Suprapubic skin (tissue), 4 donors: ENCODE results near the gene REV3L. TPM values are rescaled to one million over a fixed set of nuclear protein-coding genes. Genes with fewer than 3 reads are reported as not detected.
"Not testable (repeated sequence)": the region's sequence is repeated elsewhere in the genome, so short reads cannot be mapped to it uniquely, and the experiment has no call there.

Experiments
- DNase-seq, 2 donors: peaks; one replicate each; pipeline ENCODE4 v3.0.0-alpha.2; 2019; ENCODE audit warnings: low spot score in 2 of 2
- H3K27ac ChIP-seq: fragments of 200-600 bp; sonication (generic); one replicate; pipeline ENCODE4 v1.5.1; 2019
- H3K27me3 ChIP-seq: fragments of 200-600 bp; sonication (generic); one replicate; pipeline ENCODE4 v1.5.1; 2019
- H3K36me3 ChIP-seq: fragments of 200-600 bp; sonication (generic); one replicate; pipeline ENCODE4 v1.5.1; 2019
- H3K4me1 ChIP-seq: fragments of 200-600 bp; sonication (generic); one replicate; pipeline ENCODE4 v1.5.1; 2019
- H3K4me3 ChIP-seq: fragments of 200-600 bp; sonication (generic); one replicate; pipeline ENCODE4 v1.5.1; 2019; ENCODE audit warnings: mild to moderate bottlenecking
- H3K9me3 ChIP-seq: fragments of 200-600 bp; sonication (generic); one replicate; pipeline ENCODE4 v1.5.1; 2019
- EP300 ChIP-seq: sonication (generic); formaldehyde crosslinking; IDR thresholded peaks from one replicate; pipeline ENCODE4 v1.6.1; 2017; ENCODE audit warnings: antibody characterized with exemption
- POLR2A ChIP-seq, 2 donors: fragments of 450-650 bp; IDR thresholded peaks; one replicate each; pipeline ENCODE4 v1.6.1; 2017; ENCODE audit warnings: antibody characterized with exemption in 2 of 2, mild to moderate bottlenecking in 2 of 2, moderate library complexity in 2 of 2
- POLR2AphosphoS5 ChIP-seq, 3 donors: sonication (generic); formaldehyde crosslinking; IDR thresholded peaks; one replicate each; pipeline ENCODE4 v1.6.1; 2017; ENCODE audit warnings: antibody characterized with exemption in 3 of 3
- WGBS: methylation state at CpG from one replicate; pipeline ENCODE4 v1.1.5; 2018; 5-methylcytosine and 5-hydroxymethylcytosine counted together
- total RNA-seq, 4 donors: library from RNA; depleted of rRNA; stranded (reverse); fragments of >200 nt; gene quantifications; one replicate each; pipeline ENCODE4 v1.1.0, GENCODE V29; 2016
- TF ChIP-seq, protein P1 (sequence below), 2 donors: fragments of 200-600 bp in 1 of 2; fragments of 450-650 bp in 1 of 2; sonication (generic) in 1 of 2; IDR thresholded peaks; one replicate each; pipeline ENCODE4 v1.5.1; 2016 to 2019; ENCODE audit warnings: antibody characterized with exemption in 2 of 2, mild to moderate bottlenecking in 1 of 2, moderate library complexity in 1 of 2

Gene REV3L
- total RNA-seq, 4 donors from 2014 or later: 15.7 to 47.5 (median 21.5) TPM

DNA sequence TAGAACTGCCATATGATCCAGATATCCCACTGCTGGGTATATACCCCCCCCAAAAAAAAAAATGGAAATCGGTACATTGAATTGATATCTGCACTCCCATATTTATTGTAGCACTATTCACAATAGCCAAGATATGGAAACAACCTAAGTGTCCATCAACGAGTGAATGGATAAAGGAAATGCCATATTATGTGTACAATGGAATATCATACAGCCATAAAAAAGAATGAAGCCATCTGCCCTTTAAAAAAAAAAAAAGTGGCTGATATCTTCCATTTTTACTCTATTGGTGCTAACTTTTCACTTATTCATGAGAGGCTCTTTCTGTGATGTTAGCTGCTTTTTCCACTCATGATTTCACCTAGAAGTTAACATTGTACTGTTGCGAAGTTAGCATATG is 156.5 kb downstream of the REV3L start:
- no peak overlapping the region for H3K27ac ChIP-seq
- no peaks in the 10 kb centered on the region for H3K27me3 ChIP-seq
- TF ChIP-seq POLR2AphosphoS5 (IDR thresholded peaks at IDR 0.05) (no peak), POLR2A (IDR thresholded peaks at IDR 0.05) (no peak), EP300 (no peak)
- TF ChIP-seq, protein P1, sequence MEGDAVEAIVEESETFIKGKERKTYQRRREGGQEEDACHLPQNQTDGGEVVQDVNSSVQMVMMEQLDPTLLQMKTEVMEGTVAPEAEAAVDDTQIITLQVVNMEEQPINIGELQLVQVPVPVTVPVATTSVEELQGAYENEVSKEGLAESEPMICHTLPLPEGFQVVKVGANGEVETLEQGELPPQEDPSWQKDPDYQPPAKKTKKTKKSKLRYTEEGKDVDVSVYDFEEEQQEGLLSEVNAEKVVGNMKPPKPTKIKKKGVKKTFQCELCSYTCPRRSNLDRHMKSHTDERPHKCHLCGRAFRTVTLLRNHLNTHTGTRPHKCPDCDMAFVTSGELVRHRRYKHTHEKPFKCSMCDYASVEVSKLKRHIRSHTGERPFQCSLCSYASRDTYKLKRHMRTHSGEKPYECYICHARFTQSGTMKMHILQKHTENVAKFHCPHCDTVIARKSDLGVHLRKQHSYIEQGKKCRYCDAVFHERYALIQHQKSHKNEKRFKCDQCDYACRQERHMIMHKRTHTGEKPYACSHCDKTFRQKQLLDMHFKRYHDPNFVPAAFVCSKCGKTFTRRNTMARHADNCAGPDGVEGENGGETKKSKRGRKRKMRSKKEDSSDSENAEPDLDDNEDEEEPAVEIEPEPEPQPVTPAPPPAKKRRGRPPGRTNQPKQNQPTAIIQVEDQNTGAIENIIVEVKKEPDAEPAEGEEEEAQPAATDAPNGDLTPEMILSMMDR (IDR thresholded peaks at IDR 0.05): no peak
- no peaks in the 10 kb centered on the region for H3K9me3 ChIP-seq
- H3K4me3 ChIP-seq: no peak overlapping the region
- no peaks in the 10 kb centered on the region for H3K4me1 ChIP-seq
- DNase-seq: no peak
- WGBS: 97% methylated on average over 3 of the region's 3 CpGs
- H3K36me3 ChIP-seq: peaks cover 87% of the 10 kb centered on the region

DNA sequence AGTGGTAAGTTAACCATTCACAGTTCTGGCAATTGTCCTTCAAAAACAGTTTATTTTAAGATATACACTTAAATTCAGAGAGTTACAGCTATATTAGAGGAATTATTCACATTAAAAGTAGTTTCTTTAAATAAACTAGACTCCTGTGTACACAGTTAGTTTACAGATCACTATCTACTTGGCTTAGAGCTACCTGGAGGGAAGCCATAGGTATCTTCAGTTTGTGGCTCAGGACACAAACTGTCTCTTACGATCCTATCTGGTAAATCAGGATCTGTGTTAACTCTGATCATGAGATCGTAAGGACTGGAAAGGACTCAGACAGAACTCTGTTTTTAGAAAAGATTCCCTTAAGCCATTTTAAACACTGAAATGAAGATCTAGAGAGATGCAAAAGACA is 160.9 kb downstream of the REV3L start:
- no peak for DNase-seq
- WGBS: 64% methylated on average over 2 of the region's 2 CpGs
- Histone ChIP-seq H3K27ac (no peak overlapping the region), H3K4me3 (no peak overlapping the region), H3K4me1 (no peaks in the 10 kb centered on the region), H3K36me3 (peaks cover 84% of the 10 kb centered on the region), H3K9me3 (no peaks in the 10 kb centered on the region), H3K27me3 (no peaks in the 10 kb centered on the region)
- TF ChIP-seq, protein P1 (IDR thresholded peaks at IDR 0.05): no peak
- TF ChIP-seq POLR2AphosphoS5 (IDR thresholded peaks at IDR 0.05): no peak
- no peak for TF ChIP-seq POLR2A (IDR thresholded peaks at IDR 0.05)
- no peak for TF ChIP-seq EP300

DNA sequence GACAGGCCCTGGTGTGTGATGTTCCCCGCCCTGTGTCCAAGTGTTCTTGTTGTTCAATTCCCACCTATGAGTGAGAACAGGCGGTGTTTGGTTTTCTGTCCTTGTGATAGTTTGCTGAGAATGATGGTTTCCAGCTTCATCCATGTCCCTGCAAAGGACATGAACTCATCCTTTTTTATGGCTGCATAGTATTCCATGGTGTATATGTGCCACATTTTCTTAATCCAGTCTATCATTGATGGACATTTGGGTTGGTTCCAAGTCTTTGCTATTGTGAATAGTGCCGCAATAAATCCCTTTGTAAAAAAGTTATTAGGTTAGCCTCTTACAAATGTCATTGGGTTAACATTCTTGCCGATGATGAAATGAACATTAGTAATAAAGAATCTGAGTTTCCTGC is 175.1 kb downstream of the REV3L start:
- H3K27me3 ChIP-seq, H3K4me3 ChIP-seq, H3K9me3 ChIP-seq, H3K4me1 ChIP-seq, DNase-seq, H3K27ac ChIP-seq: not testable (repeated sequence)
- peaks cover 55% of the 10 kb centered on the region for H3K36me3 ChIP-seq
- 99% methylated on average over 4 of the region's 4 CpGs for WGBS

DNA sequence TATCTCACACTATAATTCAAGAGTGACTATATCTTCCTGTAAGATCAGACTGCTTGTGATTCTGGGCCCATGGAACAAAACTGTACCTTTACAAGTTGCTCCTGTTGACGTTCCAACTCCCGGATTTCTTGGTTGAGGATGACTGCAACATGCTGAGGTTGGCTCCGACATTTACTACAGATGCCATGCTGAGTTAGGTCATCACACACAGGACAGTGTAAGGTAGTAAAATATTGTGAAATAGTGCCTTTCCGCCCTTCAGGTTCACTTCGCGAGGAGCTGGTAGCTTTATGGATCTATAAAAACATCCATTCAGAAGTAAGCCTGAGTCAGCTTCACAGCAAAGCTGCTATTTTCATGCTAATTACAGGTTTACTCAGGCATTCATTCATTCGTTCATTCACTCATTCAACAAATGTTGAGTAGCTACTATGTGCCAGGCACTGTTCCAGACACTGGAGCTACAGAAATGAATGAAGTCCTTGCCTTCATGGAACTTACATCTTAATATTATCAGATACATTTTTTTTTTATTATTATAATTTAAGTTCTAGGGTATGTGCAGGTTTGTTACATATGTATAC is 175.7 kb downstream of the REV3L start:
- Histone ChIP-seq H3K27ac (no peak overlapping the region), H3K9me3 (no peaks in the 10 kb centered on the region), H3K27me3 (no peaks in the 10 kb centered on the region), H3K36me3 (peaks cover 52% of the 10 kb centered on the region), H3K4me3 (no peak overlapping the region), H3K4me1 (no peaks in the 10 kb centered on the region)
- WGBS: 90% methylated on average over 7 of the region's 7 CpGs
- TF ChIP-seq, protein P1 (IDR thresholded peaks at IDR 0.05): no peak
- TF ChIP-seq POLR2AphosphoS5 (IDR thresholded peaks at IDR 0.05) (no peak), EP300 (no peak)
- DNase-seq: no peak

DNA sequence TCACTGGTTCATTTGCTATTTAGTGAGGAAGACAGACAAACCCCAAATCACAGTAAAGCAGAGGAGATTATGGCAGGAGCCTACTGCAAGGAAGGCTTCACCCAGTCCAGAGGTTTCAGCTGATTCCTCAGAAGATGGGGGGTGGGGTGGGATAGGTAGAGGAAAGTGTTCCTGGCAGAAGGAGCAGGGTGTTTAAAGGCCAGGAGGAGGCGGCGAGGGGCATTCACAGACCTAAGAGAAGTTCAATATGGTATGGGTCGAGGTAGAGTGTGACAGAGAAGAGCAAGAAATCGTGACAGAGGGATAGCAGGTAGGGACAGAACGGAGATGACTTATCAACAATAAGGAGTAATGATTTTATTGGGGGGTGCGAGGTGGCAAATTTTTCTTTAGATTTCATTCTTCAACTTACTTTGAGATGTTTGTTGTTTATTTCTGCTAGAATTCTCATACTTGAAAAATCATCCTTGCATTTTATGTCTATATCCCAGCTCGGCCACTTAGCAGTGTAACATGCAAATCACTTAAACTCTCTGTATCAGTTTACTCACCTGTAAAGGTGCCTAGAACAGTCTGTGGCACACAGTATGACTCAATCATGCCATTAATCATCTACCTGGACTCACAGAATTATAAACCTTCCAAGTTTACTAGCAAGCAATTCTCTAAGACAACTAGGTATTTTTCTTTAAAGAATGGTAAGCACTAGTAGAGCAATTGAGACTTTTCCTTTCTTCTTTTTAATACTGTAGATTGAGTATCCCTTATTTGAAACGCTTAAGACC is 176.7 kb downstream of the REV3L start:
- Histone ChIP-seq H3K4me1 (no peaks in the 10 kb centered on the region), H3K9me3 (no peaks in the 10 kb centered on the region), H3K27me3 (no peaks in the 10 kb centered on the region), H3K27ac (no peak overlapping the region), H3K36me3 (peaks cover 47% of the 10 kb centered on the region), H3K4me3 (no peak overlapping the region)
- WGBS: 90% methylated on average over 8 of the region's 8 CpGs
- no peak for DNase-seq
- no peak for TF ChIP-seq POLR2AphosphoS5 (IDR thresholded peaks at IDR 0.05)
- TF ChIP-seq, protein P1 (IDR thresholded peaks at IDR 0.05): no peak
